NCI-H1105 treated with DMSO at 0.1 percent for 48 hours (cell line): ENCODE measurements around the gene OLFM4.
"Not testable (repeated sequence)": the region's sequence is repeated elsewhere in the genome, so short reads cannot be mapped to it uniquely, and the experiment has no call there.

ENCODE experiments used
- DNase-seq: peaks from one replicate; lab custom pipeline; 2025; lab: John Stamatoyannopoulos, UW

Gene OLFM4, protein sequence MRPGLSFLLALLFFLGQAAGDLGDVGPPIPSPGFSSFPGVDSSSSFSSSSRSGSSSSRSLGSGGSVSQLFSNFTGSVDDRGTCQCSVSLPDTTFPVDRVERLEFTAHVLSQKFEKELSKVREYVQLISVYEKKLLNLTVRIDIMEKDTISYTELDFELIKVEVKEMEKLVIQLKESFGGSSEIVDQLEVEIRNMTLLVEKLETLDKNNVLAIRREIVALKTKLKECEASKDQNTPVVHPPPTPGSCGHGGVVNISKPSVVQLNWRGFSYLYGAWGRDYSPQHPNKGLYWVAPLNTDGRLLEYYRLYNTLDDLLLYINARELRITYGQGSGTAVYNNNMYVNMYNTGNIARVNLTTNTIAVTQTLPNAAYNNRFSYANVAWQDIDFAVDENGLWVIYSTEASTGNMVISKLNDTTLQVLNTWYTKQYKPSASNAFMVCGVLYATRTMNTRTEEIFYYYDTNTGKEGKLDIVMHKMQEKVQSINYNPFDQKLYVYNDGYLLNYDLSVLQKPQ

DNA sequence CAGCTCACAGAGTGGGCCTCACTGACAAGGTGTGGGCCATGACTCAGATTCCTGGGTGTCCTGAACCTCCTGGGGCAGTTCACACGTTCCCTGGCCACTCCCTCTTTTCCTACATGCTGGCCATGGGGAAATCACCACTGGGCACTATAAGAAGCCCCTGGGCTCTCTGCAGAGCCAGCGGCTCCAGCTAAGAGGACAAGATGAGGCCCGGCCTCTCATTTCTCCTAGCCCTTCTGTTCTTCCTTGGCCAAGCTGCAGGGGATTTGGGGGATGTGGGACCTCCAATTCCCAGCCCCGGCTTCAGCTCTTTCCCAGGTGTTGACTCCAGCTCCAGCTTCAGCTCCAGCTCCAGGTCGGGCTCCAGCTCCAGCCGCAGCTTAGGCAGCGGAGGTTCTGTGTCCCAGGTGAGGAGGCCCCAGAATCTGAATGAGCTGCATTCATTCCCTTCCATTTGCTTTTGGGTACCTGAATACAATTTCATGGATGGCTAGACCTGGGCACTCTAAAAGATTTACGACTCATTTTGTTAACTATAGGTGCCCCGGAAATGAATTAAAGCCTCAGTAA lies at the start of gene OLFM4:
OLFM4 (plus strand) TSS at position 177 of the 567 bp plus-strand sequence; CDS start at position 201, 24 bp downstream.
- DNase-seq = no peak

DNA sequence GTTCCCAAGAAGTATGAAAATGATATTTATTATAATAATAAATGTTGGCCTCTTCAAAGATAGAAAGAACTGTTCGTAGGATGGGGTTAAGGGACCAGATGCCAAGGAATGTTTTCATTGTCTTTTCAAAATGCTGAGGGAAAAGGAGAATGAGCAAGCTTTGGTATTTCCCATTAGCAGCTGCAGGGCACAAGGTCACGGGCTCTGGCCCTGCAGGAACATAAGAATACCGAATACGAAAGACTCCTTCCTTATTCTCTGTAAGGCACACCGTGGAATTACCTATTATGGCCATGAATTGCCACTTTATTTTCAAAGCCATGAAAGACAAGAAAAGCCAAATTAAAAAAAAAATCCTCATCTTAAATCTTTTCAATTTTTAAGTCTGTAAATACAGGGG lies 49.6 kb upstream of the OLFM4 start:
- DNase-seq = no peak

DNA sequence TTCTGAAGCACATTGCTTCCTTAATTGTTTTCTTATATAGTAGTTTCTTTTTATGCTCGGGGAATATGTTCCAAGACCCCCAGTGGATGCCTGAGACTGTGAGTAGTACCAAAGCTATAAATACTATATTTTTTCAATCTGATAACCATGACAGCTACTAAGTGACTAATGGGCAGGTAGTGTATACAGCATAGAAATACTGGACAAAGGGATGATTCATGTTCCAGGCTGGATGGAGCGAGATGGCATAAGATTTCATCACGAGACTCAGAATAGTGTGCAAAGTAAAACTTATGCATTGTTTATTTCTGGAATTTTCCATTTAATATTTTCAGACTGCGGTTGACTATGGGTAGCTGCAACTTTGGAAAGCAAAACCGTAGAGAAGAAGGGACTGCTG lies 47.9 kb upstream of the OLFM4 start:
- DNase-seq = no peak

DNA sequence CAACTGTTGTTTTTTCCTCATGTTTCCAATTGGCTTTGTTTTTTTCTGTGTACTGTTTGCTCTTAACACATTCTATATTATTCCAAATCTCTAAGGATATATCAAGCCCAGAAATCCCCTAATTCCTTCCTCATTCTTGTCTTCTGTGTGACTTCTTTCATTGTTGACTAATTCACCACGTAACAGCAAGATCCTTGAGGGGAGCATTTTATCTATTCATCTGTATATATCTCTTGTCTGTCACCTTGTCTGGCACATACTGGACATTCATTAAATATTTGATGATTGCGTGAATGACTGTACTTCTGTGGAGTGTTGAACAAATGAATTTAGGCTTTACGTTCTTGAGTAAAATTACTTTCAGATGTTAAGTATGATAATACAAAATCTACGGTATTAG lies 44.8 kb upstream of the OLFM4 start:
- no peak for DNase-seq

DNA sequence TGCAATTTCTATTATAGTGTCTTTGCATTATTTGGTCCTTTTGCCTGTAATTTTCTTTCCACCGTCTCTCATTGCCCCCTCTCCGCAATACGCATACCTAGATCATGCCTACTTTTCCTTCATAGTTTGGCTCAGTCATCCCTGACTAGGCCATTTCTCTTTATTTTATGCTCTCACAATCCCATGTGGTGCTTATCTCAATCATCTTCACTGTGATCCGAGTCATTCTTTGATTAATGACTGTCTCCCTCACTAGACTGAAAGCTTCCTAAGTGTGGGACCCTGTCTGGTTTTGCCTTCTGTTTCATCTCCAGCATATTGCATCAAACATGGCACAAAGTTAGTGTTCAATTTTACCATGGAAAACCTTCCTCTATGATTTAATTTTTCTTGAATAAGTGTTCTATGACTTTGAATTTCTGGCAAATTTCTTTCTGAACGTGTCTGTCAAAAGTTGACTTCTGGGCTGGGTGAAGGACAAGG lies 43.7 kb upstream of the OLFM4 start:
- DNase-seq = no peak

DNA sequence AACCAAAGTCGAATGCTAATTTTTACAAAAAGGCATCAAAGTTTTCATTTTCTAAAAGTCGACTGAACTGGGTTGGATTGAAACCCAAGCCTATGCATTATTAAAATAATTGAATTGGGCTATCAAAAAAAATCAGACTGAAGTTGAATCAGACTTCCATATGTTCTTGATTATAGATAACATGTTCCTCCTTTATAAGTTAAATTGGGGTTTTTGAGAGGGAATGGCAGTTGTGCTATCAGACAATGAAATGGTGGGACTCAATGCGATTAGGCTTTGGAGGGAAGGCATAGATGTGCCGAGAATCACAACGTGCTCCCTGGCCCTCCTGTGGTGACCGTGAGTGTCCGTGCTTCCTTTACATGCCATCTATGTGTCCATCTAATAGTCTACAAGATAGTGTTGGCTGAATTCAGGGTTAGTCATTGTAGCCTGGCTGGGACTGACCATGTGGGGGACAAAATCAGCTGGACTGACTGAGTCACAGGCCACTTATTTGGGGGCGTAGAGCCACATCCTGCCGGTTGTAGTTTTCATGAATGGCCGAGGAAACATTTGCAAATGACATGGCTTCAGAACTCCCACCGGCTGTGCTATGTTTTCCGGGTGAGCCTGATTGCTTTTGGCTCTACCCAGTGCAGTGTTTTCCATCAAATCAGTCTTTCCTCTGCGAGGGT lies 37.1 kb upstream of the OLFM4 start:
- DNase-seq = no peak

DNA sequence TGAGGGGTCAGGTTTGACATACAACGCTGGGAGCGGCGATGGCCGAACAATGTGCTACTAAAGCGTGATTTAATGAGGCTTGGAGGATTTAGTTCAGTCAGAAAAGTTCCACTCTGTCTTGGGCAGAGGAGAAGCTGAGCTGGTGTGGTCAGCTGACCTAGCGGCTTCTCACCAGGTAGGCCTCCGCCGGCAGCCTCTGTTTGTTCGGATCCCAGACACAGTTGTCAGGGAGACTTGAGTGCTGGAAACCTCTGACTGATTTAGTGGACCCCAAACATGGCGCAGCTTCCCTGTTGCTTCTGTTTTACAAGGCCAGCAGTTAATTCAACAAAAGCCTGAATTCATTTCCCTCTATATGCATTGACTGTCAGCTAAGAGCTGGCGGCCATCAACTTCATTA lies 36.5 kb upstream of the OLFM4 start:
- no peak for DNase-seq

DNA sequence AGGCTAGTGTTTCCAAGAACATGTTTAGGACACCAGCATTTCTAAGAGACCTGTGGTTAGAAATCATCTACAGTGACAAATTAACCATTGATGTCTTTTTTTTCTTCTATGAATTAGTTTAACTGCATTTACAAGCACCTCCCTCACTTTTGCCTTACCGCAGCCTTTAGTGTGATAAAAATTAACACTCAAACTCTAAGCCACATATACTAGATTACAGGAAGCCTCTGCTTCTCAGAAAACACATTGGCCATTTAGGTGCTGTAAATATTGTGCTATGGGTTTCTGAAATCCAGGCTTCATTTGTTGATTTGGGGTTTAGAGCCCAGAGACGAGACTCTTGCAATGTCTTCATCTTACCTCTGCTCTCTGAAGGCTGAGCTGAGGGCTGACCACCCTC lies 34.6 kb upstream of the OLFM4 start:
- DNase-seq = no peak

DNA sequence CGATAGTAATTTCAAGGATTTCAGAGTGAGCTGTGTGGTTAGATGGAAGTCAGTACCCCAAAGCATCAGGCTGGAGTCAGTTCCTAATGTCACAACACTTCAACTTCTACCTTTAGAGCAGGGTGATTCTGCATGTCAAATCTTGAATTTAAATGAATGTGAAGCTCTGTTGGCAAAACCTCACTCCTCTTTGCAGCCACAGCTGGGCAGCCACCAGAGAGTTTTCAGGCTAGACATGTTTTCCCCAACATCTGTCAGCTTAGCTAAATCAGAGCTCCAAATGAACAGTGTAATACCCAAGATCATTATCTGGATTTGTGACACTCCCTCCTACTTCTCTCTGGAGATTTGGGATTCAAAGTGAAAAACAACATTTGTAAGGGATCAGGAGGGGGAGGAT lies 33.7 kb upstream of the OLFM4 start:
- DNase-seq = no peak

DNA sequence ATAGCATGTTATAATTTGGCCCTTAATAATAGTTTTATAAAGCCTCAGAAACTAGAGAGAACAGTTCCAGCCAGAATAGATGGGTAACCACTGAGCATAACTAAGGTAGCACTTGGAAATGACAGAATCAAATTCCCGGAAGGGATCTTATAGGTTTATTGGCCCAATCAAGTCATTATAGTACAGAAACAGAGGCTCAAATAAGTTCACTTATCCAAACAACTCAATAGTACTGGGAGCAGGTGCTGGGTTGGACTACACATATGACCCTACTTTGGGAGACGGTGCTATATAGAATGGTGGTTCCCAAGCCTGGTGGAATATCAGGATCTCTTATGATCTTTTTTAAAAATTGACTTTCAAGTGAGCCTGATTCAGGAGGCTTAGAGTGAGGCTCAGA lies 32.7 kb upstream of the OLFM4 start:
- DNase-seq = no peak

DNA sequence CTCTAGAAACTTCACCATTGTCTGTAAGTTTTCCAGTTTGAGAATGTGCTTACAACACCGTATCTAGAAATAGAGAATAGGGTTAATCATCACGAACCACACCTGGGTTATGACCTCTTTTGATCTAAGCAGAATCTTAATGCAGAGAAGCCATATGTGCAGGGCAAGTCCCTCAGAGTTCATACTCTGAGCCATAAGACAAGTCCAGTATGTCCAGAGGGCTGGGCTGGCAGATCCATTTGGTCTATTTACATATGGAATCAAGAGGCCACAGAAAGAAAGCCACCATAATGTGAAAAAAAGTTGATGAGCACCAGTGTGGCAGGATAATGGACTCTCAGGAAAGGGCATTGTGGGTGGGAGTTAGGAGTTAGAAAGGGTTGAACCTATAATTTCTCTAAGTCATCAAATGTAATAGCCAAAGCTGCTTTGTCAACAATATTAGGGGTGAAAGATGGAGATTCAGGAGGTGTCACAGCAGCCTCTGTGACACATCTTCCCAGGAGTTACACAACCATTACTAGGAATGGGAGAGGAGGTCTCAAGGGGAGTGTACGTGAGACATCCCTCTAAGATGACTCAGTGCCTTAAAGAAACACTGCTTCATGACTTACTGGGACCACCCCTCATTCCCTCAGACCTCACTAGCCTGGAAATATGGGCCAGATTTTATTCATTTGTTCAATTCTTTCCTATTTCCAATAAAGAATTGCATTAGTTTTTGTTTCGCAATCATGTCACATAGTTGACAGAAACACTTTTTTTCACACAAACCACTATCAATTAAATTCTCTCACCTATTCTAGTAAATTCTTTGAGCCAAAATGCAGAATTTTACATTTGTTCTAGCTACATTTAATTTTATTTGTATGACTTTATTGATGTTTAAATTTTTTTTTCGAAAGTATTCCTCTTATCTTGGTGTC lies 30.4 kb upstream of the OLFM4 start:
- DNase-seq = no peak

DNA sequence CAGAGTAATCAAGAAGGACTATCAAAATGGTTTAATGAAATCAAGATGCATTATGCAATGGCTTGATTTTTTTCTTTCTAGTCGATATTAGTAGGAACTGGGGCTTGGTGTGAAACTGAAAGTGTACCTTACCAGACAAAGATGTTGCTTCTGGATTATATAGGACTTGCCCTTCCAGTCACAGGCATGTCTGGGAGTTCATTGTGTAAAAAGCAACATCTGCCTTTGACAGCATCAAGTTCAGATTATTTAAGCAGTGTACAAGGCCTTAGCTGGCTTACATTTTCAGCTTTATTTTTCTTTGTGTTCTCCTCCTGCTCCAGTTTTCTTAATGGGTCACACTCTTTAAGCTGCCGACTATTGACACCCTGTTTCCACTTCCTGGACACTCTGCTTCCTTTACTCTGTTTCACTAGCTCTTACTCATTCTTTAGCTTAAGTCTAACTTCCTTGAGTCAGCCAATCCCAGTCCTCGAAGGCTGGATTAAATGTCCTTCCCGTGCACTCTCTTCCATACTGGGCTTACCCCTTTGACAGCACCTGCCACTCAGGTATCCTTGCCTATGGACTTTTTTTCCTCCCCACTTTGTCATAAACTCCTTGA lies 29.4 kb upstream of the OLFM4 start:
- DNase-seq = no peak

DNA sequence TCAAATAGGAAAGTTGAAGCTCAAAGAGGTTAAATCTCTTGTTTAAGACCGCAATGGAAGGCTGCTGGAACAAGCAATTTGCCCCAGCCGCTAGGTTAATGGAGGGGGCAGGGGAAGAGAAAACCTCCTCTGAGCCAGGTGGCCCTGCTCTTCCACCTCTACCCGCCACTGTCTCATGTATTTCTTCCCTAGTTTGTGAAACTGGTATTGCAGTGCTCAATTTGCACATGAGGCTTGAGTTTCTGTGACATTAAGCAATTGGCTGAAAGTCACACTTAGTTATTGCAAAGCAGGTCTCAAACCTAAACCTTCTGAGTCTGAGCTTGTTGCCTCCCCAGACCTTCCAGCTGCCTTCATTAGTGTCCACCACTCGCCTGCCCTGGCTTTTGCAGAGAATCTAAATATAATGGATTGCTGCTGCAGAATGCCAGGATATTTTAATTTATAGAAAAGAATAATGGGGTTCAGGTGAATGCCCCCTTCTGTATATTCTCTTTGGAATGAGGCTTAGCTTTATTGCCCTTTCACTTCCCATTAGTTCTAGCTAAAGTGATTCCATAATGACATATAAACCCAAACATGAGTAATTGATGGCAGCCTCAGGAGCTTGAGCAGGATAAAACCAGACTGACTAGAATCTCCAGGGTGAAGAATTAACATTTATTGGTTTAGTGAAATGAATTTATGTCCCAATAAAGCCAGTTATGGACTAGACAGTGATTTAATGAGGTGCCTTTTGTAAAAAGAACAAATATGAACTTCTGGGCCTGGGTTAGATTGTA lies 27.0 kb upstream of the OLFM4 start:
- DNase-seq = no peak

DNA sequence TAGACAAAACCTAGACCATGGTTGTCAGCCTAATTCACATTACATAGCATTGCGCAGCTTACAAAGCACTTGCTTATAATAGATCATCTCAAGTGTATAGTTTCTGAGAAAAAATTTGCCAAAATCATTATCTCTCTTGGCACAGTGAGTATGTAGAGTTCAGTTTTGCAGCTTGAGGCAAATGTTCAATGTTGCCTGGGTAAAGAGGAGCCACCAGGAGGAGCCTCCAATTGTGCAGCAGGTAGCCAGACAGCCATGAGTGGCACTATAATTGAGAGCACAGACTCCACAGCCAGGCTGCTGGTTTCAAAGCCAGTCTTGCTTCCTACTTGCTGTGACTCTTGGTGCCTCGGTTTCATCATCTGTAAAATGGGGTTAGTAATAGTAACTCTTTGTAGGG lies 24.0 kb upstream of the OLFM4 start:
- DNase-seq = no peak

DNA sequence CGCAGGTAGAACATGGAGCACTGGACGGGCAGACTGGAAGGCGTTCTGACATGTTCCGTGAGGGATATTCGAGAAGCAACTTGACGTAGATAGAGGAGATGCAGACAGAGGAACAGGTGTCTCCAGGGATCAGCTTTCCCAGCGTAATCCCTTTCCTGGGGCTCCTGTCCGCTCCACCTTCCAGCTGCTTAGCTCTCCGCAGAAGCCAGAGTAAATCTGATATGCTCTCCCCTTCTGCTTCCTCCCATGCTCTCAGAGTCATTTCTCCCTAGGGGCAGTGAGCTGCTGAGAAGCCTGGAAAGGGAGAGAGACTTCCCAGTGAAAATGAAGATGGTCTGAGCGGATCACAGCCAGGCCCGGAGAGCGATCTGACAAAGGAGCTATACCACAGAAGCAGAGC lies 23.0 kb upstream of the OLFM4 start:
- DNase-seq = no peak

DNA sequence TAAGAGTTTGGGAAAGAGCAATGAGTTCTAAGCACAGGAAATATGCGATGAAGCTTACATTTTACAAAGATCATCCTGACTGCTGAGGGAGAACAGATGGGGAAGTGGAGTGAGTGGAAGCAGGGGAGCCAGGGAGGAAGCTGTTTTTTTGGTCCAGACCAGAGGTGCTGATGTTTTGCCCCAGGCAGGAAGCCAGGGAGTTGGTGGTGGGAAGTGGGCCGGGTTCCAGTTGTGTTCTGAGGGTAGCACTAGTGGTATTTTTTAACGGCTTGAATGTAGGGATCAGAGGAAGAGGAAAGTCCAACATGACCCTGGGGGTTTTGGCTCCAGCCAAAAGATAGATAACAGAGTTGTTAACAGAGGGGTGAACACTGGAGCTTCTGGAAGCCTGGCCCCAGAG lies 20.7 kb upstream of the OLFM4 start:
- no peak for DNase-seq

DNA sequence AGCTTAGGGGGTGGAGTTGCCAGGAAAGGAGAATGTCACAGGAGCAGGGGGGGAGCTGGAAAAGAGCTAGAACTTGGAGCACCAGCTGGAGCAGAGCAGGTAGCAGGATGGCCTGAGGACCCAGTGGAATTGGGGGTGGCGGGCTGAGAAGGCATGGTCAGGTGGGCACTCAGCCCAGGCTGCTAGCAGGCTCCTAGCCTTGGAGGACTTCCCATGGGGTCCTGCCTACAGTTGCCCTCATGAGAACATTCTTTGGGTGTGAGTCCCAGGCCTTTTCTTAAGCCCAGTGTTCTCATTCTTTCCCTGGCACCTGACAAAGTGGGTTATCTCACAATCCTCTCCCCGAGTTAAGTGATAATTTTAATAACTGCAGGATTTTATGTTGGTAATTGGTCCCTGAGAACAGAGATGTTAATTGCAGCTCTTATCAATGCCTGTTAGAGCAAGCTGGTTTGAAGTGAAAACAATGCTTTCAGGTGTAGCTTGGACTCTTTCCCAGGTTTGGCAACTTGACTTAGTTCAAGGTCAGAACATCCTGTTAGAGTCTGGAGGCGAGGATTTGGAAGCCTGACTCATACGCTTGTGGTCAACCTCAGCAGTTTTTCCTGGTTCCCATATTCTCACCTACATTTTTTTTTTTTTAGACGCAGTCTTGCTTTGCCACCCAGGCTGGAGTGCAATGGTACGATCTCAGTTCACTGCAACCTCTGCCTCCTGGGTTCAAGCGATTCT lies 18.1 kb upstream of the OLFM4 start:
- peak; percentile 91 for DNase-seq

DNA sequence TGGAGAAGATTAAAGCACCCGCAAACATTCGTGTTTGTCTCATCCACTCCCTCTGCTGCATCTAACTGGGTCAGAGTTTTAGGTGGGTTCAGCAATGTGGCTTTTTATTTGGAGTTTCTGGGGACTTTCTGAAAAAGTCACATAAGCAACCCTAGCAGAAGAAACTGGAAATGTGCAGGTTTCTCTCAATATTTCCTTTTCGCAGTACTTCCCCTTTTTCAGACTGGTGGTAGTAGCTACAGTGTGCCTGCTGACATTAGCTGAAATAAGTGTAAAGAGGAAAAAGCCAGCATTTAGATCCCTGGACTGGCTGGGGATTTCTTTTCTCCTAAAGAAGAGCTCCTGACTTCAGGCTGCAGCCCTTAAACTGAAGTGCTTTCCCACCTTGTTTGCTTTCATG lies 15.9 kb upstream of the OLFM4 start:
- DNase-seq = no peak

DNA sequence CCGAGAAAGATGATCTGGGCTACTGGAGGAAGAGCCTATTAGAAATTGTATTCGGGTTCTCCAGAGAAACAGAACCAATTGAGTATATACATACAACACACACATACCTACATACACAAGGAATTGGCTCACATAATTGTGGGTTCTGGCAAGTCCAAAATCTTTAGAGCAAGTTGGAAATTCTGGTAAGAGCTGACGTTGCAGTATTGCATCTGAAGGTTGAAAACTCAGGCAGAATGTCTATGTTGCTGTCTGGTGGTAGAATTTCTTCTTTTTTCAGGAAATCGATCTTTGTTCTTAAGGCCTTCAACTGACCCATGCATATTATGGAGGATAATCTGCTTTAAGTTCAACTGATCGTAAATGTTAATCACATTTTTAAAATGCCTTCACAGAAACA lies 15.5 kb upstream of the OLFM4 start:
- no peak for DNase-seq

DNA sequence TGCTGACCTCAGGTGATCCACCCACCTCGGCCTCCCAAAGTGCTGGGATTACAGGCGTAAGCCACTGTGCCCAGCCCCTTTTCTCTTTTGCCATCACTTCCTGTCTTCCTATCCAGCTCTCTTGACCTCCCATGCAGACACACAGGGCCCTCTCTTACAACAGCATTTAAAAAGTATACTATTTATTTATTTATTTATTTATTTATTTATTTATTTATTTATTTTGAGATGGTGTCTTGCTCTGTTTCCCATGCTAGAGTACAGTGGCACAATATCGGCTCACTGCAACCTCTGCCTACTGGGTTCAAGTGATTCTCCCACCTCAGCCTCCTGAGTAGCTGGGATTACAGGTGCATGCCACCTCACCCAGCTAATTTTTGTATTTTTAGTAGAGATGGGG lies 14.6 kb upstream of the OLFM4 start:
- DNase-seq = not testable (repeated sequence)
